Stimulated activated CD4-positive, alpha-beta T cell treated with anti-CD3 and anti-CD28 coated beads, Interleukin-1b, Interleukin-23, amount 100 ng/mL, for 24 hours (primary cell): ENCODE measurements around the gene LAMP5.

Experiments used
- DNase-seq, 4 experiments: peaks; one replicate each; pipeline ENCODE4 v3.0.0-alpha.2; 2020; ENCODE audit warnings: low read depth in 4 of 4, low spot score in 1 of 4

Gene LAMP5

GRCh38 chr20:9499126-9499899 is 15.1 kb upstream of the LAMP5 start:
- DNase-seq, result no peak

GRCh38 chr20:9500121-9500520 is 14.3 kb upstream of the LAMP5 start:
- DNase-seq, result no peak

- no peak for DNase-seq
Observed at GRCh38 chr20:9501473-9501872, 12.9 kb upstream of the LAMP5 start.

DNA sequence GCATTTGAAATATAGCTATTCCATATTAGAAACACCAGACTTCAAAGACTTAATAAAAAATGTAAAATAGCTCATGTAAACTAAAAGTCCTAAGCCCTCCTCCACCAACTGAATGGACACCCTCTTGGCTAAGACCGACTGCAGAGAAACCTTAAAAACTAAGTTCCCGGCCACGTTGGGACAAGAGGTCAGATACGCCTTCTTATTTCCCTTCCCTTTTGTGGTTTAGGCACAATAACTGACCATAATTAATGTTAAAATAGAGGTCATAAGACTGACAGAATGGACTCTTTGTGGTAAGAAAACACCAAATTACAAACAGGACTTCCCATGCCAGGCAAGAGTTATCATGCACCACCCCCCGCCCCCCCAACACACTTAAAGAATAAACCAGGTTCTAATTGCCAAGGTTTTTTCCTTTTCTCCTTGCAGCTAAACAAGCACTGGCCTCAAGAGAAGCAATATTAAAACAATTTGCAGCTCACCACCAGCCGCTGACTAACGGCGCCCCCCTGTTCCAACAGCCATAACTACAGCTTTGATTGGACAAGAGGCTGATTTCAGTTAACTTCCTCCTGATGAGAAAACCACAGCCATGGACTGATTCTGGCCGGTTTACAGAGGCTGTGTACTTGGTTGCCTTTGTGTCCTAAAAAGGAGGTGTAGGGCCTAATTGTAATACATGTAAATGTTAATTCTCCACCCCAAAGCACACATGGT is 10.7 kb upstream of the LAMP5 start:
- no peak for DNase-seq

DNA sequence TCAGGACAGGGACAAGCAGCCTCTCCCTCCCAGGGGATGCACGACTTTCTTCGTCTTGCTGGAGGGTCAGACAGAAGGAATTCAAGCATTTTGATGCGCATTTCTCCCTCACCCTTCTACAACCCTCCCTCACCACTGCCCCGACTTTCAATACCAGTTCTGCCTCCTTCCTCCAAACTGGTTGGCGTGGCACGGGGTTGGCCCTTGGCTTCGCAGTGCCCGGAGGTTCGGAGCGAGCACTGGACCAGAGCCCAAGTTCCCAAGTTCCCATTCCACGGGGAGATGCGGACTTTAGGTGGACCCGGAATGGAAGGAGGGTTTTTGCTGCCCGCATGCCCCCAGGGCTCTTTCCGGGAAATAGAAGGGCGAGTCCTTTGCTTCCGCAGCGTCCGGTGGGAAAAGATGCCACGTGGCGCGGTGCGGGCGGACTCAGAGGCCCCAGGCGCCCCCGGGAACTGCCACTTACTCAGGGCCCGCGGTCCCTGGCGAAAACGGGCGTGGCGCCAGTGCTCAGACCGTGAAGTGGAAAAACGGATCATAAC is 8.0 kb upstream of the LAMP5 start:
- no peak for DNase-seq

- DNase-seq, result no peak
Observed at GRCh38 chr20:9506964-9507369, 7.4 kb upstream of the LAMP5 start.

- DNase-seq, result no peak
Observed at GRCh38 chr20:9507544-9508239, 6.7 kb upstream of the LAMP5 start.

DNA sequence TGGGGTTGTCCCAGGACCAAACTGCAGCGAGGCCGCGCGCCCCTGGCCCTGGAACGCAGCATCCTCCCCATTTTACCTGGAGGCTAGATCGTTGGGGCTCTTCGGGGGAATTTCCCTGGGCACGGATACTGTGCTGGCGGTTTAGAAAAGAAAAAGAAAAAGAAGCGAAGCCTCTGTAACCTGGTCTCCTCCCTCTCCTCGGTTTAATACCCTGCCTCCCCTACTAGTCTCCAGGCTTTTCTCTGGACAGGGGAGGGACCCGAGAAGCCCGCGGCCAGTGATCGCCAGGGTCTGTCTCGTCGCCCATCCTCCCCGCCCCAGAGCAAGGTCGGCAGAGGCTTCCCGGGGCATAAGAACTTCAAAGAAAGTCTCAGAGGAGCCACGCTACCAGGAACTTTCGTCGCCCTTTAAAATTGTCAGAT is 6.1 kb upstream of the LAMP5 start:
- DNase-seq, result no peak

- no peak for DNase-seq
Observed at GRCh38 chr20:9508696-9509178, 5.7 kb upstream of the LAMP5 start.

GRCh38 chr20:9509246-9509645 is 5.1 kb upstream of the LAMP5 start:
- DNase-seq, result no peak

- no peak for DNase-seq
Observed at GRCh38 chr20:9510911-9511310, 3.5 kb upstream of the LAMP5 start.

DNA sequence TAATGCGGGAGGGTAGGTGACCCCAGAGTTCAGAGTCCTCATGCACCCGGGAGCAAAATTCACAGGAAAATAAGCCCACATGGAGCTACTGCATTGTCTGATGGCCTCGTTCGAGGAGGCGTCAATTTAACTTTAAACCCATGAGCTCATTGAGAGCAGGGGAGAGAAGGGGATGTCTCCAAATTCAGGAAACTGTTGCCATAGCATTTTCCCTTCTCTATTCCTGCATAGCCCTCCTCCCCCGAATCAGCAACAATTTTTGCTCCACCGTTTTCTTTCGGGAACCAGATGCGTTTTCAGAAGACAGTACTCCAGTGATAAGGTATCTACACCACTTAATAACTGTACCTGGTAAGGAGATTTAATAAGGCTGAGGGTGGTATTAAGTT is 324 bp upstream of the LAMP5 start:
- no peak for DNase-seq

GRCh38 chr20:9515214-9515585 is 810 bp downstream of the LAMP5 start:
- no peak for DNase-seq

GRCh38 chr20:9515741-9516233 is 1.4 kb downstream of the LAMP5 start:
- no peak for DNase-seq

- DNase-seq, result no peak
Observed at GRCh38 chr20:9516234-9516871, 2.0 kb downstream of the LAMP5 start.

GRCh38 chr20:9517297-9518162 is 3.1 kb downstream of the LAMP5 start:
- DNase-seq, result no peak

DNA sequence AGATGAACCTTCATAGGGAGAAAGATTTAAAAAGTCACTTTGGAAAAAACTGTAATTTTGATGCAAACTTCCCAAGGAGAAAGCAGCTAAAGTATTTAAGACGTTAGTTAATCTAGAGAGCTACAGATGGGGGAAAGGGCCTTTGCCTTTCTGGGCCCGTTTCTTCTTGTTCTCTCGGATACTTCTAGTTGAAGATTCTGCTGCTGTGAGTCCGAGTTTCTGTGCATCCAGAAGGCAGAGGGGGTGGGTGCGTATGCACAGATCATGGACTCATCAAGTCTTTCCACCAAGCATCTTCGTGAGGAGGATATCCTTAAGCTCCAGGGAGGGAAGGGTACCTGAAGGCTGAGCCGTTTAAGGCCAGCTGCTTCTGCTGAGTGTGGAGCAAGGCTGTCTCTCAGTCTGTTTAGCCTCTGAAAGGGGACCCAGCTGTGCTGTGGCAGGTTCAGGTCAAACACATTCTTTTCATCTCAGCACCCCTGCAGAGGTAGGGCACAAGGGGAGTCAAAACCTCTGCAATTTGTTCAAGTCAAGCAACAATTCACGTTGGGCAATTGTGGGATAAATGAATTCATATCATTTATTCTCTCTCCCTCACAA is 4.3 kb downstream of the LAMP5 start:
- DNase-seq, result no peak

DNA sequence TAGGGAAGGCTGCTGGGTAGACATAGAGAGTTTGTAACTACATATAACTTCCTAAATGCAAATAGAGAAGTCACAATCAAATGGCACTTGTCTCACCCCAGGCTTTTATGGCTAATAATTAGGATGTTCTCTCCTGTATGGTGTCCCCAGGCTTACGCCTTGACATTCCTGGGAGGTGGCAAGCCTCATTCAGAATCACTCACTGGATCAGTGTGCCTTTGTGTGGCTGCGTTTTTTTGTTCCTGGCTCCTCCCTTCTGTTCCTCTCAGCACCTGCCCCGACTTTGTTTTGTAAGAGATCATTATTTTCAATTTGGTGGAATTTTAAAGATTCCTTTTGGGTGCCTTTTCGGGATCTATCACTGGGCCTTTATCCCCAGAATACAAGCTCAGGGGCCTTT is 5.7 kb downstream of the LAMP5 start:
- DNase-seq, result no peak

DNA sequence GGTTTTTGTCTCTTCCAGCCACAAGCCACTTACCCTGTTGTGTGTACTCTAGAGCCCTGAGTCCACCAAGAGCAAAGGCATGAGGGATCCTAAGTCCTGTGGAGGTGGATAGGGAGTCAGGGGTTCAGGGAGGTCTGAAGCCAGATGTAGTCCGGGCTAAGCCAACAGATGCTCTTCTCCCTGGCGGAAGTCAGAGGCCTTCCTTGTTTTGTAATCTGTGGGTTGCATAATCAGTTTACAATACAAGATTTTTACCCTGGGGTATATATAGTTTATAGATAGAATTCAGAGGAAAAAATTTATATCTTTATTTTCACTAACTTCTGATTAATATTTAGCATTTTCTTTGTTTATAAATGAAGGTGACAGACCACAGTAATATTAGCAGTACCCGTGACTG is 9.2 kb downstream of the LAMP5 start:
- DNase-seq, result no peak

- DNase-seq, result no peak
Observed at GRCh38 chr20:9531581-9531980, 17.2 kb downstream of the LAMP5 start.
